ENCODE measurements around the gene CALCOCO2.

DNA sequence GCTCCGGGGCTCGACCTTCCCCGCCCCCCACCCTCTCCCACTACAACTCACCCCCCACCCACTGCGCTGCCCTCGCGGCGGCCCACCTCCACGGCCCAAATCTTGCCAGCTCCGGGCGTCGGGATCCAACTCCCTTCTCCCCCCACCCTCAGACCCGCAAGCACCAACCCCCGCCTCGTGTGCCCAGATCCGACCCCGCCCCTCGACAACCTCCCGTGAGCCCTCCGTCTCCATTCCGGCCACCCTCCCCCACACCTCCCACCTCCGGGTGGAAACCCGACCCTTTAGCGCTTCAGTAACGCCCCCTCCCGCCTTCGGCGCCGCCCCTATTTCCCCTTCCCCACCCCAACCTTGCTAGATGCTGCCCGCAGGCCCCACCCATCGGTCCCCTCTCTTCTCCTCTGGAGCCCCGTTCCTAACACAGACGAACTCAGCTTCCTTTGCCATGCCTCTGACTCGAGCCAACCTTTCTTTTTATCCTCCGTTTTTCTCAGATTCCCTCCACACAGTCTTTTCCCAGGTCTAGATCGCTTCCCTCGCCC is 78.1 kb downstream of the CALCOCO2 start:
- TF ChIP-seq, protein P1, sequence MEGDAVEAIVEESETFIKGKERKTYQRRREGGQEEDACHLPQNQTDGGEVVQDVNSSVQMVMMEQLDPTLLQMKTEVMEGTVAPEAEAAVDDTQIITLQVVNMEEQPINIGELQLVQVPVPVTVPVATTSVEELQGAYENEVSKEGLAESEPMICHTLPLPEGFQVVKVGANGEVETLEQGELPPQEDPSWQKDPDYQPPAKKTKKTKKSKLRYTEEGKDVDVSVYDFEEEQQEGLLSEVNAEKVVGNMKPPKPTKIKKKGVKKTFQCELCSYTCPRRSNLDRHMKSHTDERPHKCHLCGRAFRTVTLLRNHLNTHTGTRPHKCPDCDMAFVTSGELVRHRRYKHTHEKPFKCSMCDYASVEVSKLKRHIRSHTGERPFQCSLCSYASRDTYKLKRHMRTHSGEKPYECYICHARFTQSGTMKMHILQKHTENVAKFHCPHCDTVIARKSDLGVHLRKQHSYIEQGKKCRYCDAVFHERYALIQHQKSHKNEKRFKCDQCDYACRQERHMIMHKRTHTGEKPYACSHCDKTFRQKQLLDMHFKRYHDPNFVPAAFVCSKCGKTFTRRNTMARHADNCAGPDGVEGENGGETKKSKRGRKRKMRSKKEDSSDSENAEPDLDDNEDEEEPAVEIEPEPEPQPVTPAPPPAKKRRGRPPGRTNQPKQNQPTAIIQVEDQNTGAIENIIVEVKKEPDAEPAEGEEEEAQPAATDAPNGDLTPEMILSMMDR (conservative IDR thresholded peaks at IDR 0.05; ENCODE audit: low read length): no peak
- no peak for TF ChIP-seq EZH2phosphoT487 (IDR thresholded peaks at IDR 0.05; ENCODE audit: borderline replicate concordance, low read depth, low read length)

All from OCI-LY7 (cell line).